ENCODE measurements around the gene CAVIN1.
"Not testable (repeated sequence)": the region's sequence is repeated elsewhere in the genome, so short reads cannot be mapped to it uniquely, and the experiment has no call there.

The CAVIN1 gene, protein sequence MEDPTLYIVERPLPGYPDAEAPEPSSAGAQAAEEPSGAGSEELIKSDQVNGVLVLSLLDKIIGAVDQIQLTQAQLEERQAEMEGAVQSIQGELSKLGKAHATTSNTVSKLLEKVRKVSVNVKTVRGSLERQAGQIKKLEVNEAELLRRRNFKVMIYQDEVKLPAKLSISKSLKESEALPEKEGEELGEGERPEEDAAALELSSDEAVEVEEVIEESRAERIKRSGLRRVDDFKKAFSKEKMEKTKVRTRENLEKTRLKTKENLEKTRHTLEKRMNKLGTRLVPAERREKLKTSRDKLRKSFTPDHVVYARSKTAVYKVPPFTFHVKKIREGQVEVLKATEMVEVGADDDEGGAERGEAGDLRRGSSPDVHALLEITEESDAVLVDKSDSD

DNA sequence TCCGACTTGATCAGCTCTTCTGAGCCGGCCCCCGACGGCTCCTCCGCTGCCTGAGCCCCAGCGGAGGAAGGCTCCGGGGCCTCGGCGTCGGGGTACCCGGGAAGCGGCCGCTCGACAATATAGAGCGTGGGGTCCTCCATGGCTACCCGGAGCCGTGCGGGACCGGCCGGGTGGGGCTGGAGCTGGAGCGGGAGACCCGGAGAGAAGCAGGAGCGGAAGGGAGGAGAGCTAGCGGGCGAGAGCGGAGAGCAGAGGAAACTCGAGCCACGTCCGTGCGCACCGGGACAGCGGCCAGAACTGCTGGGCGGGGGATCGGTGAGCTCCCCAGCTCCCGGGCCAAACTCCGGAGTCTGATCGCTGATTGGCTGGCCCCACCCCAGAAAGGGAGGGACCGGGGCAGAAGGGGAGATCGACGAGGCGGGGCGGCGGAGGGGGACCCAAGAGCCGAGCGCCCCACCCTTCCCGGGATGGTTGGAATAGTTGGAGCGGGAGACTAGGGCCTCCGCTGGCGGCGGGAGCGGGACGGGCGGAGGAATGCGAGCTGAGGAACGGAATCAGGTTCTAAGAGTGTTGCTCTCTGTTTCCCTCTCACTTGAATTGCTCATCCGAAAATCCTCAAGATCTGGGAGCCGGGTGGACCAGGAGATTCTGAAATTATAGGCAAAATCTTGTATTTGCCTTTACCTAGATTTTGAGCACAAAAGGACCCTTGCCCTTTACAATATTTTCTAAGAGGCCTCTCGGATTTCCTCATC lies at the start of gene CAVIN1:
Gene CAVIN1, minus strand, starts transcription at position 299 of the 755 bp plus-strand sequence. Its CDS starts 159 bp downstream, at position 140.
- DNase-seq (ENCODE audit: low read depth) = peak; percentile 98

DNA sequence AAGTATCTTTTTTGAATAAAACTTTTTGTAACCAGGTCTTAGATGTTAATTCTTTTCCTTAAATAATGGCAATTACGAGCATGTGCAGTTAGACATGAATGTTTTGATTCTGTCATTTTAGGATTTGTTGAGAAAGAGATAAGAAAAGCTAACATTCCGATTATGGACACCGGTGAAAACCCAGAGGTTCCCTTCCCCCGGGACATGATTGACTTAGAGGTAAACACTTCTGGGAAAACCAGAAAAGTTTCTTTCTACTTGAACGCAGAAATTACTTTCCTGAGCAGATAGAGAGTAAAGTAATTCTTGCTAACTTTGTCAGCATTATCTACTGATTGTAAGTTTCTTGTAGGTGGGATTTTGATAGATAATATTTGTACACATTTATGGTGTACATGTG lies 44.8 kb upstream of the CAVIN1 start:
- DNase-seq (ENCODE audit: low read depth) = no peak

DNA sequence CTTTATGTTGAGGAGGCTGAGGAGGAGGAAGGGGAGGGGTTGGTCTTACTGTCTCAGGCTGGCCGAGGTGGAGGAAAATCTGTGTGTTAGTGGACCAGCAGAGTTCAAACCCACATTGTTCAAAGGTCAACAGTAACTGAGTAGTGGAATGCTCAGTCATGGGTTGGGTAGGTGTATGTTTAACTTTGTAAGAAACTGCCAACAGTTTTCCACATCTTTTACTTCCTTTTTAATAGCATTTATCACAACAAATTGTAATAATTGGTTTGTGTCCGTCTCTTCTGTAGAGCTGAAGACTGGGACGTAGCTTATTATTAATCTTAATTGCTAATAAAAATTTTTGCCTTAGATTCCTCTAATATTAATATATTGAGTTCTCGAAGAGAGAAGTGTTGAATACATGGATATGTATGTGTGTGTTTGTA lies 40.9 kb upstream of the CAVIN1 start:
- DNase-seq (ENCODE audit: low read depth) = no peak

DNA sequence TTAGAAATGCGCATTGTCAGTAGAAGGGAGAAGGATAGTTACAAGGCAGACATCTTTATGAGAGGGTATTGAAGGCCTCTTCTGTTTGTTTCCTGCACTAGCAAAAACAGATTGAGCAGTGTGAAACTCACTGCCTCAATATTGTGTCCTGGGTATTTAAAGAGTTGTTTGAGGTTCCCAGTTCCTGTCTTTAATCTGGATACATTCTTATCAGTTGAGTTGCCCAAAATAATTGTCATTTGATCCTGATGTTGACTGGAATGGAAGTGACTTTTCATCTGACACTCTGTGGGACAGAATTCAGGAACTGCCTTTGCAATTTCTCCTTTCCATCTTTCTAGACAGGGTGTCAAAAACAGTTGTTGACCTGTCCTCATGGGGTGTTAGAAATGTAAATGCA lies 37.3 kb upstream of the CAVIN1 start:
- DNase-seq (ENCODE audit: low read depth) = no peak

DNA sequence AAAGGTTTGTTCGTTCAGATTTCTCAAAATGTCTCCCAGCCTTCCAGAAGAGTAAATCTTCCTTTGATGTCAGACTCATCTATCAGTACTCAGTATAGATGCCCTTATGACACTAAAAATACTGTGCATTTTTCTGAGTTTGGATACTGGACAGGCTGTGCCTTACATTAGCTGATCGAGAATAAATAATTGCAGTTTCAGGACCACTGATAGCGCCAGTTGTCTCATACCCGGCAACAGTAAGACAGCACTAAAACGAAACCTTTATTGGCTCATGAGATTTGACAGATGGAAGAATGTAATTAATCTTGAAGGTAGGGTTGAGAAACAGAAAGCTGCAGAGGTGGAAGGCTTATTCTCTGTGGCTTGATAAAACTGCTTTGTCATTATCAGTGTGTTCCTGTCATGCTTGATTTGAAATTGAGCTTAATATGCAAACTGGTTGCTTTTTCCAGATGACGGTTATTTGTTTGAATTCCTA lies 36.8 kb upstream of the CAVIN1 start:
- peak; percentile 66 for DNase-seq (ENCODE audit: low read depth)

DNA sequence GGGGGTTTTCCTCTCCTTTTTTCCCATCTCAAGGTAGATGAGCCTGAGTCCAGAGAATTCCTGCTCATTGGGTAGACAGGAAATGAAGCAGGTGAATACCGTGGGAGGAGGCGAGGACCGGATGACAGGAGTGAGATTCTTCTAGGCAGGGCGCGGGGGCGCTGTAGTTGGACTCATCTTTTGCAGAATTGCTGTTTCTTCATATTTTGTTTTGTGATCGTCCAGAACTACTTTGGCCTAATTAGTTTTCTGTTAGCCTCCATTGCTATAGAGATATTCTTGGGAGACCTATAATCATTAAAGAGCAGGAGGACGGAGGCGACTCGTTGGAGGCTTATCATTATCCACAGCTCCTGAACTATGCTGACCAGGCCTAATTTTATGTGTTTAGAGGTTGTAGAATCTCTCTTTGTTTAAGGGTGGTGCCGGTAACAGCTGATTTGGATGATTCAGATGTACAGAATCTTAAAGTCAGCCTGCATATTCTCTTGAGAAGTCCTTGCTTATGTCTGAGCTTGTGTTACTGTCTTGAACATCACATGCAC lies 36.3 kb upstream of the CAVIN1 start:
- DNase-seq (ENCODE audit: low read depth) = peak; percentile 75

DNA sequence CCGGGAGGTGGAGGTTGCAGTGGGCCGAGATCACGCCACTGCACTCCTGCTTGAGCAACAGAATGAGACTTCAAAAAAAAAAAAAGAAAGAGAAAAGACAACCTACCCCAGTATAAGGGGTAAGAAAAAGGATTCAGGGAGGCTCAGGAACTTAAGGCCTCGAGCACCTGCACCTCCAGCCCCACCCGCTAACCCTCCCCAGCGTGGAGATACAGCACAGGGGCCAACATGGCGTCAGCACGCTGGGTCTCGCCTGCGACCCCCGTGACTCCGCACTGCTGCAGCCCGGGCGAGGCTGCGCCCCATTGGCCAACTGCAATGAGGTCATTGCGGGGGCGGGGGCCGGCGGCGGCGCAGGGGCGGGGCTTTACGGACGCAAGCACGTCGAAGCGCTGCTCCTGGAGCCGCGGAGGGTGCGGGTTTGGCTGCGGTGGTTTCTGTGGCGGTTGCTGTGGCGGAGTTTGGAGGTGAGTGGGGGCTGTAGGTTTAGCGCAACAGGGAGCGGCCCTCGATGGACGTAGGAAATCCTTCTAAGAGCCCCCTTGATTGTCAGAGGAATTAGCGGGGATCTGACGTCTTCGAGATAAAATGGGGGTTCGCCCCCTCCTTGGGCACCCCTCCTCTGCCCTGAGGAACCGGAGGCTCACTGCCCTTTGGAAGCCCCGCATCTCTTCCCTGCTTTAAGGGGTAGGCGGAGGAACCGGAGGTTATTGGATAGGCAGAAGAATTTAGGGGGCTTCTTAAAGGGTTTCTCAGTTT lies 35.6 kb upstream of the CAVIN1 start, which contains the start of gene ATP6V0A1:
Gene ATP6V0A1, plus strand, starts transcription at position 382 of the 759 bp plus-strand sequence. CDS start 2,017 bp downstream, outside the sequence.
- peak; percentile 90 for DNase-seq (ENCODE audit: low read depth)

DNA sequence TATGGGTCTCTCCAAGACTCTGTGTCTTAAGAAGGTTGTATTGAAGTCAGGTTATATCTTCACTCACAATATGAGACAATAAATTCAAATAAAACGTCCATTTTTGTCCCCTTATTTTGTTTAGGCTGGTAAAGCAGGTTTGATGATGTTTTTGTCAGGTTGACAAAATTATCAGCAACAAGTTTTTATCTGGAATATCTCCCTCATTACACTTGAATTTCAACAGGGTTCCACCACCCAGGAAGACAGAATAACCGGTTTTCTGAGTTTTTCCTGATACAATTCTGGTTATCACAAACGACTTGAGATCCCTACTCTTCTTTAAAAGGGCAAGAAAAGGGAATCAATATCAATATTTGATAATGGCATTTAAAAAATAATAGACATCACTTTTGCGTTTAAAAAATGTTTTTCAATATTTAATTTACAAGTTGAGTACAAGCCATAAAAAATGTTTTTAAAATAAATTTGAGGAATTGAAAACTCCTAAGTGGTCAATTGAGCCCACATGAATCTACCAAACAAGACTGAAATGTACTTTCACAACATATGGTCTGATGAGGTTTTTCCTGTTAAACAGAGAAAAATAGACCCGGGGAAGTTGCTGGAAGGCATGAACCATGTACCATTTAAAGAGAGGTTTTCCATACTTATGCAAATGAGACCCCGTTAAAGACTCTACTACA lies 34.2 kb upstream of the CAVIN1 start:
- DNase-seq (ENCODE audit: low read depth) = peak; percentile 17

DNA sequence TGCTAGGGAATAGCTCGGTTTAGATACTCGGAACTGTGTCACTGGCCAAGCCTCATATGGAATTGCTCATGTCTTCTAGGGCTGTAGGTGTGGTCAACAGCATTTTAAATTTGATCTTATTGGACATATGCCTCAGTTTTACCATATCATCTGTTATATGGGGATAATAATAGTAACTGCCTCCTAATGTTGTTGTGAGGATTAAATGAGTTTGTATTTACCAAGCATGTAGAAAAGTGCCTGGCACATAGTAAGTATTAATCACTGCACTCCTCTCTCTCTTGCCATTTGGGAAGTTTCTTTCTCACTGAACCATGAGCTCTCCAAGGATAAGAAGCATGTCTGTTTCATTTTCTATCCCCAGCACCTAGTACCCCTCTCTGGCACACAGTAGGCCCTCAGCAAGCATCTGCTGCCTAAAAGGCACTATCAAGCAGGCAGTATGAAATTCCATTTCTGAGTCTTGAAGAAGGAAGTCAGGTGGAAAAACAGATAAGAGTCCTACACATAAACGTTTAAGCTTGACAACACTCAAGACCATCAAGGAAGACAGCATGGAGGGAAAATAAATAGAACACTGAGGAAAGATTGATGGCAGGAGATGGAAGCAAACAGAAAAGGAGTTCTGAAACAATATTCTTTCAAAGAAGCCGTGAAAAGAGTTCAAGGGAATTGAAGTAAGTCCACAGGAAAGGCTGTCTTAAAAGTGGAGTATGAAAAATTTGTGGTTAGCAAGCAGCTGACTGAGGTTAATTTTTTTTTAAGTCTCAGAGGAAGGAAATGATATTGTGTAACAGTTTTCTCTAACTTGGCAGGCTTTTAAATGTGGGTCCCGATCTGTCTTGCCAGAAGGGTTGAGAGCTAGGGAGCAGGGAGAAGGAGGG lies 33.4 kb upstream of the CAVIN1 start:
- DNase-seq (ENCODE audit: low read depth) = peak; percentile 80

DNA sequence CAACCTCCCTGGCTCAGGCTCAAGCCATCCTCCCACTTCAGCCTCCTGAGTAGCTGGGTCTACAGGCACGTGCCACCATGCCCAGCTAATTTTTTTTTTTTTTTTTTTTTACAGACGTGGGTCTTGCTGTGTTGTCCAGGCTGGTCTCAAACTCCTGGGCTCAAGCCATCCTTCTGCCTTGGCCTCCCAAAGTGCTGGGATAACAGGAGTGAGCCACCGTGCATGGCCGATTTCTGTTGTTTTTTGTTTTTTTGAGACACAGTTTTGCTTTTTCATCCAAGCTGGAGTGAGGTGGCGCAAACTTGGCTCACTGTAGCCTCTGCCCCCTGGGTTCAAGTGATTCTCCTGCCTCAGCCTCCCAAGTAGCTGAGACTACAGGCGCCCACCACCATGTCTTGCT lies 31.9 kb upstream of the CAVIN1 start:
- not testable (repeated sequence) for DNase-seq (ENCODE audit: low read depth)

DNA sequence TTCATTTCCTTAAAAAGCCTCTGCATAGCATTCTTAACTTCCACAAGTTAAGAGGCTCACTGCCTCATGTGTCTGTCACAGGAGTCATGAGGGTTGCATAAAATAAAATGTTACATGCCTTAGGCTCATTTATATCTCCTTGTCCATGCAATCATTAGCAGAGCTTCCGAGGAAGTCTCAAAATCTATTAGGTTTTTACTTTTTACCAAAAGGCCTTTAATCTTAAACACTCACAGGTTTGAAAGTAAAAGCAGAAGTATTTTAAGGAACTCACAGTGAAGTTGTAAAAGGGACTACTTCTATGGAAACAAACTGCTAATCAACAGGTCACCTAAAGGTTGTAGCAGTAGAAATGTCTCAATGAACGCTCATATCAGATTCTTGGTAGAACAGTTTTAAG lies 30.4 kb upstream of the CAVIN1 start:
- DNase-seq (ENCODE audit: low read depth) = no peak

DNA sequence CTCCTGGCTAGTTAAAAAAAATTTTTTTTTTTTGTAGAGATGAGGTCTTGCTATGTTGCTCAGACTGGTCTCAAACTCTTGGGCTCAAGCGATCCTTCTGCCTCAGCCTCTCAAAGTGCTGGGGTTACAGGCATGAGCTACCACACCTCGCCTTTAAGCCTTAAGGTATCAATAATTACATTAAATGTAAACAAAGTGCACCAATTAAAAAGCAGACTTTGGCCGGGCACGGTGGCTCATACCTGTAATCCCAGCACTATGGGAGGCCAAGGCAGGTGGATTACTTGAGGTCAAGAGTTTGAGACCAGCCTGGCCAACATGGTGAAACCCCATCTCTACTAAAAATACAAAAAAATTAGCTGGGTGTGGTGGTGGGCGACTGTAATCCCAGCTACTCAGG lies 28.2 kb upstream of the CAVIN1 start:
- not testable (repeated sequence) for DNase-seq (ENCODE audit: low read depth)

DNA sequence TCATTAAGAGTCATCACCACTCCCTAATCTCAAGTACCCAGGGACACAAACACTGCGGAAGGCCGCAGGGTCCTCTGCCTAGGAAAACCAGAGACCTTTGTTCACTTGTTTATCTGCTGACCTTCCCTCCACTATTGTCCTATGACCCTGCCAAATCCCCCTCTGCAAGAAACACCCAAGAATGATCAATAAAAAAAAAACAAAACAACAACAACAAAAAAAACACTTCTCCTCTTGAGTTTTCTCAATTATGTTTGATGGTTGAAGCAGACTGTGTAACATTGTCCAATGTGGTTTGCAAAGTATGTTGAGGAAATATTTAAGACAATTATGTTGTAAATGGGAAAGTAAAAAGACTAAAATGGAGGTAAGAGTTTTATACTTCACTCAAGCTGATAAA lies 26.8 kb upstream of the CAVIN1 start:
- not testable (repeated sequence) for DNase-seq (ENCODE audit: low read depth)

DNA sequence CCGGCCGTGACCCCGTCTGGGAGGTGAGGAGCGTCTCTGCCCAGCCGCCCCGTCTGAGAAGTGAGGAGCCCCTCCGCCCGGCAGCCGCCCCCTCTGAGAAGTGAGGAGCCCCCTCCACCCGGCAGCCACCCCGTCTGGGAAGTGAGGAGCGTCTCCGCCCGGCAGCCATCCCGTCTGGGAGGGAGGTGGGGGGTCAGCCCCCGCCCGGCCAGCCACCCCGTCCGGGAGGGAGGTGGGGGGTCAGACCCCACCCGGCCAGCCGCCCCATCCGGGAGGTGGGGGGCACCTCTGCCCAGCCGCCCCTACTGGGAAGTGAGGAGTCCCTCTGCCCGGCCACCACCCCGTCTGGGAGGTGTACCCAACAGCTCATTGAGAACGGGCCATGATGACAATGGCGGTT lies 26.1 kb upstream of the CAVIN1 start:
- DNase-seq (ENCODE audit: low read depth) = not testable (repeated sequence)

DNA sequence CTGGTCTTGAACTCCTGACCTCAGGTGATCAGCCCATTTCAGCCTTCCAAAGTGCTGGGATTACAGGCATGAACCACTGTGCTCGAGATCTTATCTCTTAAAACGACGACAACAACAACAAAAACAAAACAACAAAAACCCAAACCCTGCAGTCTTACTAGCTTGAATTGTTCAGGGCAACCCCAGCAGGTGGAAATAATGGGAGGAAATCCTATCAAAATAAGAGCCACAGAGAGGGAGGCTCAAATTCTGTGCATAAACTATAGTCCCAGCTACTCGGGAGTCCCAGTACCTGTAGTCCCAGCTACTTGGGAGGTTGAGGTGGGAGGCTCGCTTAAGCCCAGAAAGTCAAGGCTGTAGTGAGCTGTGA lies 19.1 kb upstream of the CAVIN1 start:
- DNase-seq (ENCODE audit: low read depth) = no peak

DNA sequence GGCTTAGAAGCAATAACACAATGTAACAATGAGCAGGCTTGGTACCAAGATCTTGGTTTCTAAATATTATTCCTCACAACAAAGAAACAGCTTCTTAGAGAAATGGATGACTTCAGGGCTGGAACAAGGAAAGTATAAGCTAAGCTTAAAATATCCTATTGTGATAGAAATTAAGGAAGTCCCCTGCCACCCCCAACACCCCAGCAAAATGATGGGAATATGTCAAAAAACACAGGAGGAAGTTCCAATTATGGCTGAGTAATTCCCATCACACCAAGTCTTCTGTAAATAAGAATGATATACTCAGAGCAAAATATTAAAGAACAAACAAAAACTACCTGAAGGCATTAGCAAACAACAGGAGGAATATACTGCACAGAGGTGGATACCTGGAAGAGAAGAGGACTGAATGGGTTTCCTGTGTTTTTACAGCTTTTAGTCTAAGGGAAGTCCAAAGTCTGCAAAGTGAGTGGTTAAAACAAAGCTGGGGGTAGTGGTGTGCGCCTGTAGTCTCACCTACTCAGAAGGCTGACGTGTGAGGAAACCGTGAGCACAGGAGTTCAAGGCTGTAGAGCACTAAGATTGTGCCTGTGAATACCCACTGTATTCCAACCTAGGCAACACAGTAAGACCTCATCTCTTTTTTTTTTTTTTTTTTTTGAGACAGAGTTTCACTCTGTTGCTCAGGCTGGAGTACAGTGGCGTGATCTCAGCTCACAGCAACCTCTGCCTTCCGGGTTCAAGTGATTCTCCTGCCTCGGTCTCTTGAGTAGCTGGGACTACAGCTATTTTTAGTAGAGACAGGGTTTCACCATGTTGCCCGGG lies 18.5 kb upstream of the CAVIN1 start:
- DNase-seq (ENCODE audit: low read depth) = no peak

DNA sequence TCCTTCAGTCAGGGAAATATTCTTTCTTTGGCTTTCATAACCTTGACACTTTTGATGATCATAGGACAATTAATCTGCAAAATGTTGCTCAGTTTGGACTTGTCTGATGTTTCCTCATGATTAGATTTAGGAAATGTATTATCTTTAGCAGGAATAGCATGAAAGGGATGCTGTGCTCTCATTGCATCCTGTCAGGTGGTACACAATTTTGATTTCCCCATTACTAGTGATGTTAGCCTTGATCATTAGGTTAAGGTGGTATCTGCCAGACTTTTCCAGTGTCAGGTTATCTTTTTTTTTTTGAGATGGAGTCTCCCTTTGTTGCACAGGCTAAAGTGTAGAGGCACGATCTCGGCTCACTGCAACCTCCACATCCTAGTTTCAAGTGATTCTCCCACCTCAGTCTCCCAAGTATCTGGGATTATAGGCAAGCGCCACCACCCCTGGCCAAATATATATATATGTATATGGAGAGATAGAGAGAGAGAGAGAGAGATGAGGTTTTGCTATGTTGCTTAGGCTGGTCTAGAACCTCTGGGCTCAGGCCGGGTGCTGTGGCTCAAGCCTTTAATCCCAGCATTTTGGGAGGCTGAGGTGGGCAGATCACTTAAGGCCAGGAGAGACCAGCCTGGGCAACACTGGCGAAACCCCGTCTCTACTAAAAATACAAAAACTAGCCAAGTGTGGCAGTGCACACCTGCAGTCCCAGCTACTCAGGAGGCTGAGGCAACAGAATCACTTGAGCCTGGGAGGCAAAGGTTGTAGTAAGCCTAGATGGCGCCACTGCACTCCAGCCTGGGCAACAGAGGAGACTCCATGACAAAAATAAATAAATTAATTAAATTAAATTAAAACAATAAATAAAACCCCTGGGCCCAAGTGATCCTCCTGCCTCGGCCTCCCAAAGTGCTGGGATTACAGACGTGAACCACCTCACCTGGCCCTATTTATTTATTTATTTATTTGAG lies 15.8 kb upstream of the CAVIN1 start:
- peak; percentile 53 for DNase-seq (ENCODE audit: low read depth)

DNA sequence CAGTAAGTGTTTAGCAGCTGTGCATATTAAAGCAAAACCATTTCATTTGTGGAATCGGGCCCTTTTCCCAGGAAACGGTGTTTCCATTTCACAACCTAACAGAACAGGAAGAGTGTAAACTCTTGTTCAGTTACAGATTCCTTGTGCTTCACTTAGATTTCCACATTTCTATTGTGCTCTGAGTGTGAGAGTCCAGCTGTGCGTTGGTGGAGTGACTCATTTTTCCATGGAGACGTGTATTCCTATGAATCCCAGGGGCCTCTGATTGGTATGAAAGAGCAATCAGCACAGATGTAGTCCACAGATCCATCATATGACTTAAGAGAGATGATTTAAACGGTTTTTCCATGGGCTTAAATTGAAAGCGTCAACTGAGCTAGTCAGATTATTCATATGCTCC lies 13.3 kb upstream of the CAVIN1 start:
- DNase-seq (ENCODE audit: low read depth) = peak; percentile 87

Data from ELR (cell line).